Measurements from ENCODE around the gene FOXL1. TPM values are rescaled to one million over a fixed set of nuclear protein-coding genes. Genes with fewer than 3 reads are reported as not detected.

FOXL1 gene
- total and polyA plus RNA-seq, 2 of the 13 experiments (the other 11 are each of a cell fraction or from before 2014, with no cell fraction given) = not detected

DNA sequence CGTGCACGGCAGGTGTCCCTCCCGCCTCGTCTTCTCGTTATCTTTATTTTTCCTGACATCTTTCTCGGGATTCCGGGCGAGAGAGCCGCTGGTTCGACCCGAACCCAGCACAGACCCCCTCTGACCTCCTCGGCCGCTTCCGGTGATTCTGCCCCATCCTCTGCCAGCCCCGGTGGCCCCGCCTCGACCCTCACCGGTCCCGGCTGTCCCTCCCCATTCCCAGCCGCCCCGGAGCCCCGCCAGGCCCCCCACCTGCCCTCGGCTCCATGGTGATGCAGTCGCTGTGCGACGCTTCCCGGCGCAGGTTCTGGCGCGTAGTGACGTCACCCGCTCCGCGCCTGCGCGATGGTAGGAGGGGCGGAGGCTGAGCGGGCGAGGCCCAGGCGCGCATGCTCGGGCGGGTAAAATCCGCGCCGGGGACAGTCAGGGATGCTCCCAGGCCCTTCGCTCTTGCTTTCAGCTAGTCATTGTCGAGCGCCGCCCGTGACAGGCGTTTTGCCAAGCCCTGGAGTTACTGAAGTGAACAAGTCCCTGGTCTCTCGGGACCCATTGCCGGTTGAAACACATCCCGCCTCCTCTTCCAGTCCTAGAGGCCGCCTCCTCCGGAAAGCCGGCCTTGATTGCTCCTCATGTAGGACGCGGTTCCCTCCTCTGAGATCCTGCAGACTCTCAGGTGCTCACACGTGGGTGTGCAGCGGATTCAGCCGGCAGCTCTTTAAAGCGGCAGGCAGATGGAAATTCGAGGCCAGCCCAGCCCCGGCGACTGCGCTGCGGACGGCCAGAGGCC is 23.2 kb upstream of the FOXL1 start, which contains the start of gene MTHFSD (continued):
- TF ChIP-seq SATB2 (CRISPR knock-in tag; IDR thresholded peaks at IDR 0.05) = peak; percentile 83; the same call in 1 of the 2 replicates
- TF ChIP-seq PAX8 (CRISPR knock-in tag; IDR thresholded peaks at IDR 0.05; ENCODE audit: borderline replicate concordance) = no peak; the same call in 1 of the 2 replicates
- TF ChIP-seq NFKB2 (CRISPR knock-in tag; IDR thresholded peaks at IDR 0.05; ENCODE audit: borderline replicate concordance) = peak; percentile 83; the same call in 1 of the 2 replicates
- TF ChIP-seq PAXIP1 (CRISPR knock-in tag; conservative IDR thresholded peaks at IDR 0.05) = peak; percentile 50
- TF ChIP-seq ZNF121 (CRISPR knock-in tag; IDR thresholded peaks at IDR 0.05) = peak; percentile 43; the same call in 1 of the 2 replicates
- peak; percentile 31; the same call in 1 of the 2 replicates for TF ChIP-seq NCOA2 (CRISPR knock-in tag; IDR thresholded peaks at IDR 0.05)
- no peak for TF ChIP-seq GTF3A (CRISPR knock-in tag; conservative IDR thresholded peaks at IDR 0.05)
- TF ChIP-seq SMAD9 (CRISPR knock-in tag; IDR thresholded peaks at IDR 0.05) = 0 out of 2 replicates have a peak, but pooled peaks have one; percentile 17
- no peak for TF ChIP-seq ZNF558 (CRISPR knock-in tag; IDR thresholded peaks at IDR 0.05; ENCODE audit: borderline replicate concordance)
- TF ChIP-seq ZNF660 (CRISPR knock-in tag; IDR thresholded peaks at IDR 0.05; ENCODE audit: borderline replicate concordance, low read depth) = no peak
- peak; percentile 79 for TF ChIP-seq TAF1 (CRISPR knock-in tag; IDR thresholded peaks at IDR 0.05)
- no peak for TF ChIP-seq CENPX (CRISPR knock-in tag; IDR thresholded peaks at IDR 0.05)
- TF ChIP-seq CEBPZ (IDR thresholded peaks at IDR 0.05; ENCODE audit: low read length) = no peak
- peak; percentile 24; the same call in 1 of the 2 replicates for TF ChIP-seq NKX3-1 (CRISPR knock-in tag; IDR thresholded peaks at IDR 0.05)
- peak; percentile 90 for TF ChIP-seq GABPB1 (CRISPR knock-in tag; IDR thresholded peaks at IDR 0.05)
- 0 out of 2 replicates have a peak, but pooled peaks have one; percentile 14 for TF ChIP-seq ZKSCAN8 (CRISPR knock-in tag; IDR thresholded peaks at IDR 0.05; ENCODE audit: borderline replicate concordance)
- no peak for TF ChIP-seq NBN (conservative IDR thresholded peaks at IDR 0.05)
- no peak for TF ChIP-seq ZNF280D (CRISPR knock-in tag; IDR thresholded peaks at IDR 0.05)
- no peak for TF ChIP-seq U2AF2 (IDR thresholded peaks at IDR 0.05; ENCODE audit: low read depth, low read length)
- TF ChIP-seq ZNF766 (CRISPR knock-in tag; IDR thresholded peaks at IDR 0.05; ENCODE audit: borderline replicate concordance) = peak; percentile 83; the same call in 1 of the 2 replicates
